HG03354 (cell line): ENCODE data around the gene SCAF4.
"Not testable (repeated sequence)": the region's sequence is repeated elsewhere in the genome, so short reads cannot be mapped to it uniquely, and the experiment has no call there.

Source experiments
- ATAC-seq: cut with Tn5 transposase; IDR thresholded peaks from one replicate; pipeline ENCODE4 v1.9.1; 2021; ENCODE audit warnings: mild to moderate bottlenecking; ENCODE audit not compliant: unreplicated experiment, poor library complexity, severe bottlenecking

Gene SCAF4

GRCh38 chr21:31744182-31744800 is 12.4 kb upstream of the SCAF4 start:
- no peak for ATAC-seq

- no peak for ATAC-seq
Measured at GRCh38 chr21:31743712-31744111, 11.8 kb upstream of the SCAF4 start.

GRCh38 chr21:31741116-31741515 is 9.2 kb upstream of the SCAF4 start:
- ATAC-seq = no peak

GRCh38 chr21:31737586-31738397 is 5.9 kb upstream of the SCAF4 start:
- ATAC-seq = not testable (repeated sequence)

GRCh38 chr21:31735511-31735992 is 3.6 kb upstream of the SCAF4 start:
- ATAC-seq = no peak

- no peak for ATAC-seq
Measured at GRCh38 chr21:31733551-31734149, 1.7 kb upstream of the SCAF4 start.

GRCh38 chr21:31732597-31733550 is 956 bp upstream of the SCAF4 start:
- ATAC-seq = no peak

- ATAC-seq = peak; percentile 35
Measured at GRCh38 chr21:31731056-31731856, 662 bp downstream of the SCAF4 start.

GRCh38 chr21:31730712-31731055 is 1.2 kb downstream of the SCAF4 start:
- no peak for ATAC-seq

- no peak for ATAC-seq
Measured at GRCh38 chr21:31729622-31730343, 2.1 kb downstream of the SCAF4 start.

- ATAC-seq = no peak
Measured at GRCh38 chr21:31728952-31729351, 3.0 kb downstream of the SCAF4 start.

GRCh38 chr21:31728191-31728590 is 3.7 kb downstream of the SCAF4 start:
- ATAC-seq = no peak

GRCh38 chr21:31727181-31727580 is 4.7 kb downstream of the SCAF4 start:
- no peak for ATAC-seq

GRCh38 chr21:31726407-31726806 is 5.5 kb downstream of the SCAF4 start:
- no peak for ATAC-seq

GRCh38 chr21:31725202-31725839 is 6.6 kb downstream of the SCAF4 start:
- no peak for ATAC-seq

- no peak for ATAC-seq
Measured at GRCh38 chr21:31724552-31724951, 7.4 kb downstream of the SCAF4 start.

- ATAC-seq = no peak
Measured at GRCh38 chr21:31721381-31721780, 10.5 kb downstream of the SCAF4 start.

- ATAC-seq = no peak
Measured at GRCh38 chr21:31720739-31721138, 11.2 kb downstream of the SCAF4 start.
